GM23338 (cell line): ENCODE results near the gene PEX11A. TPM values are rescaled to one million over a fixed set of nuclear protein-coding genes. Genes with fewer than 3 reads are reported as not detected.

Source experiments
- ATAC-seq: fragments of 200-7000 bp; cut with Tn5 transposase; 3 replicates; pipeline ENCODE4 v1.9.1; 2020
- DNase-seq: peaks from one replicate; pipeline ENCODE4 v3.0.0-alpha.2; 2015; ENCODE audit warnings: low spot score
- H2AFZ ChIP-seq: fragments of 200-600 bp; sonication (generic); 2 replicates; pipeline ENCODE4 v1.8.0; 2016; ENCODE audit warnings: antibody characterized with exemption, mild to moderate bottlenecking, moderate library complexity
- H3F3A ChIP-seq: fragments of 200-600 bp; sonication (generic); replicated peaks from 2 replicates; pipeline ENCODE4 v1.8.0; 2017; ENCODE audit warnings: antibody characterized with exemption, mixed run types, low read depth
- H3K27ac ChIP-seq: fragments of 200-600 bp; sonication (generic); 2 replicates; pipeline ENCODE4 v1.6.1; 2016; ENCODE audit warnings: low read depth
- H3K27me3 ChIP-seq: fragments of 200-600 bp; sonication (generic); 2 replicates; pipeline ENCODE4 v1.8.0; 2016; ENCODE audit warnings: mild to moderate bottlenecking, mixed run types, moderate library complexity; ENCODE audit not compliant: insufficient read depth
- H3K36me3 ChIP-seq: fragments of 200-600 bp; sonication (generic); 2 replicates; pipeline ENCODE4 v1.8.0; 2016; ENCODE audit warnings: mild to moderate bottlenecking; ENCODE audit not compliant: insufficient read depth
- H3K4me1 ChIP-seq: fragments of 200-600 bp; sonication (generic); 2 replicates; pipeline ENCODE4 v1.8.0; 2016; ENCODE audit warnings: mild to moderate bottlenecking, moderate library complexity; ENCODE audit not compliant: insufficient read depth
- H3K4me2 ChIP-seq: fragments of 200-600 bp; sonication (generic); 2 replicates; pipeline ENCODE4 v1.7.1; 2017; ENCODE audit warnings: mixed run types
- H3K4me3 ChIP-seq: fragments of 200-600 bp; sonication (generic); 2 replicates; pipeline ENCODE4 v1.6.1; 2016; ENCODE audit warnings: mixed run types
- H3K79me2 ChIP-seq: fragments of 200-600 bp; sonication (generic); replicated peaks from 2 replicates; pipeline ENCODE4 v1.8.0; 2017; ENCODE audit warnings: mild to moderate bottlenecking; ENCODE audit not compliant: insufficient read depth
- H3K9me2 ChIP-seq: fragments of 200-600 bp; sonication (generic); 2 replicates; pipeline ENCODE4 v1.8.0; 2017; ENCODE audit not compliant: insufficient read depth
- H4K20me1 ChIP-seq: fragments of 200-600 bp; sonication (generic); replicated peaks from 2 replicates; pipeline ENCODE4 v1.8.0; 2017; ENCODE audit warnings: mild to moderate bottlenecking; ENCODE audit not compliant: insufficient read depth
- H3K27ac Mint-ChIP-seq: 2 replicates; pipeline ENCODE4 v1.8.0; 2020; ENCODE audit warnings: inconsistent platforms, mild to moderate bottlenecking, moderate library complexity, mixed read lengths
- H3K27me3 Mint-ChIP-seq: 3 replicates; pipeline ENCODE4 v1.8.0; 2022; ENCODE audit warnings: low read depth, mild to moderate bottlenecking, moderate library complexity, mixed read lengths, inconsistent platforms; ENCODE audit not compliant: insufficient read depth, poor library complexity
- H3K36me3 Mint-ChIP-seq: 3 replicates; pipeline ENCODE4 v1.8.0; 2021; ENCODE audit warnings: low read depth, mild to moderate bottlenecking, inconsistent platforms, moderate library complexity, mixed read lengths
- H3K4me1 Mint-ChIP-seq: 3 replicates; pipeline ENCODE4 v1.8.0; 2020; ENCODE audit warnings: mild to moderate bottlenecking, inconsistent platforms, mixed read lengths
- H3K4me3 Mint-ChIP-seq: 3 replicates; pipeline ENCODE4 v1.8.0; 2021; ENCODE audit warnings: moderate library complexity, mild to moderate bottlenecking, inconsistent platforms, mixed read lengths
- H3K9me3 Mint-ChIP-seq: 3 replicates; pipeline ENCODE4 v1.8.0; 2020; ENCODE audit warnings: moderate library complexity, mild to moderate bottlenecking, inconsistent platforms, mixed read lengths
- CREB1 ChIP-seq: fragments of 250-450 bp; sonication (Bioruptor Pico); IDR thresholded peaks from 2 replicates; pipeline ENCODE4 v1.5.0; 2020; ENCODE audit warnings: low read depth, mild to moderate bottlenecking, moderate library complexity
- EZH2 ChIP-seq: fragments of 200-600 bp; sonication (generic); IDR thresholded peaks from one replicate; pipeline ENCODE4 v1.8.0; 2017; ENCODE audit warnings: antibody characterized with exemption, mild to moderate bottlenecking, low read depth; ENCODE audit not compliant: unreplicated experiment
- EZH2phosphoT487 ChIP-seq: fragments of 200-600 bp; sonication (generic); IDR thresholded peaks from one replicate; pipeline ENCODE4 v1.8.1; 2018; ENCODE audit warnings: antibody characterized with exemption; ENCODE audit not compliant: unreplicated experiment
- JUNB ChIP-seq: IDR thresholded peaks from one replicate; pipeline ENCODE4 v1.6.1; 2016; ENCODE audit warnings: antibody characterized with exemption; ENCODE audit not compliant: unreplicated experiment
- NANOG ChIP-seq: IDR thresholded peaks from 2 replicates; pipeline ENCODE4 v1.6.1; 2016; ENCODE audit warnings: antibody characterized with exemption, borderline replicate concordance
- POLR2AphosphoS5 ChIP-seq: IDR thresholded peaks from 2 replicates; pipeline ENCODE4 v1.6.1; 2016; ENCODE audit warnings: antibody characterized with exemption, low read depth
- STAT1 ChIP-seq: IDR thresholded peaks from one replicate; pipeline ENCODE4 v1.6.1; 2016; ENCODE audit warnings: antibody characterized with exemption; ENCODE audit not compliant: unreplicated experiment
- ZNF114 ChIP-seq: fragments of 250-450 bp; sonication (Bioruptor Pico); IDR thresholded peaks from 2 replicates; pipeline ENCODE4 v1.5.0; 2020; ENCODE audit warnings: mild to moderate bottlenecking, moderate library complexity
- ZNF331 ChIP-seq: fragments of 250-450 bp; sonication (Bioruptor Pico); IDR thresholded peaks from 2 replicates; pipeline ENCODE4 v1.5.0; 2020; ENCODE audit warnings: low read depth, mild to moderate bottlenecking, moderate library complexity
- ZNF462 ChIP-seq: fragments of 250-450 bp; sonication (Bioruptor Pico); IDR thresholded peaks from 2 replicates; pipeline ENCODE4 v1.5.0; 2020; ENCODE audit warnings: mild to moderate bottlenecking, moderate library complexity
- polyA plus RNA-seq: library from polyadenylated mRNA; unstranded; fragments of >200 nt; fragmentation: Nextera tagmentation; extraction: Ambion mirVana; gene quantifications from 2 replicates; pipeline ENCODE4 v1.2.1, GENCODE V29; 2016
- total RNA-seq: library from RNA; depleted of rRNA; stranded (reverse); fragments of >200 nt; shearing (Covaris generic); gene quantifications from 2 replicates; pipeline ENCODE4 v1.2.3, GENCODE V29; 2014
- TF ChIP-seq, protein P1 (sequence below), 2 experiments: fragments of 200-600 bp in 1 of 2; sonication (generic) in 1 of 2; conservative IDR thresholded peaks; 2 replicates each; pipeline versions ENCODE4 v1.5.1 to v1.6.1; 2016 to 2017; ENCODE audit warnings: antibody characterized with exemption in 2 of 2, low read depth in 2 of 2, mild to moderate bottlenecking in 2 of 2, moderate library complexity in 1 of 2
- TF ChIP-seq, protein P2 (sequence below): IDR thresholded peaks from 2 replicates; pipeline ENCODE4 v1.6.1; 2016; ENCODE audit warnings: antibody characterized with exemption
- TF ChIP-seq, protein P3 (sequence below): IDR thresholded peaks from one replicate; pipeline ENCODE4 v1.6.1; 2018; ENCODE audit warnings: antibody characterized with exemption; ENCODE audit not compliant: unreplicated experiment

Gene PEX11A
- total and polyA plus RNA-seq, 2 experiments from 2014 or later = 2.1 to 4.8 TPM

- Mint-ChIP-seq H3K27me3 (peaks cover 3% of the 10 kb centered on the region), H3K4me3 (no peak overlapping the region), H3K36me3 (no peaks in the 10 kb centered on the region), H3K9me3 (peaks cover 3% of the 10 kb centered on the region; the same call in 2 of the 3 replicates), H3K4me1 (no peaks in the 10 kb centered on the region), H3K27ac (no peak overlapping the region)
- H2AFZ ChIP-seq = no peak overlapping the region
- H3F3A ChIP-seq = no peaks in the 10 kb centered on the region
- no peaks in the 10 kb centered on the region for H3K27me3 ChIP-seq
- no peak overlapping the region for H3K4me3 ChIP-seq
- no peaks in the 10 kb centered on the region for H3K36me3 ChIP-seq
- H3K9me2 ChIP-seq = no peaks in the 10 kb centered on the region
- ATAC-seq = no peak
- H3K79me2 ChIP-seq = no peaks in the 10 kb centered on the region
- H3K4me1 ChIP-seq = no peaks in the 10 kb centered on the region
- no peak overlapping the region for H3K27ac ChIP-seq
- H4K20me1 ChIP-seq = no peaks in the 10 kb centered on the region
- TF ChIP-seq, protein P1, sequence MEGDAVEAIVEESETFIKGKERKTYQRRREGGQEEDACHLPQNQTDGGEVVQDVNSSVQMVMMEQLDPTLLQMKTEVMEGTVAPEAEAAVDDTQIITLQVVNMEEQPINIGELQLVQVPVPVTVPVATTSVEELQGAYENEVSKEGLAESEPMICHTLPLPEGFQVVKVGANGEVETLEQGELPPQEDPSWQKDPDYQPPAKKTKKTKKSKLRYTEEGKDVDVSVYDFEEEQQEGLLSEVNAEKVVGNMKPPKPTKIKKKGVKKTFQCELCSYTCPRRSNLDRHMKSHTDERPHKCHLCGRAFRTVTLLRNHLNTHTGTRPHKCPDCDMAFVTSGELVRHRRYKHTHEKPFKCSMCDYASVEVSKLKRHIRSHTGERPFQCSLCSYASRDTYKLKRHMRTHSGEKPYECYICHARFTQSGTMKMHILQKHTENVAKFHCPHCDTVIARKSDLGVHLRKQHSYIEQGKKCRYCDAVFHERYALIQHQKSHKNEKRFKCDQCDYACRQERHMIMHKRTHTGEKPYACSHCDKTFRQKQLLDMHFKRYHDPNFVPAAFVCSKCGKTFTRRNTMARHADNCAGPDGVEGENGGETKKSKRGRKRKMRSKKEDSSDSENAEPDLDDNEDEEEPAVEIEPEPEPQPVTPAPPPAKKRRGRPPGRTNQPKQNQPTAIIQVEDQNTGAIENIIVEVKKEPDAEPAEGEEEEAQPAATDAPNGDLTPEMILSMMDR (conservative IDR thresholded peaks at IDR 0.05; ENCODE audit: low read depth in 2 of 2) = no peak
- TF ChIP-seq NANOG = no peak
- TF ChIP-seq, protein P2, sequence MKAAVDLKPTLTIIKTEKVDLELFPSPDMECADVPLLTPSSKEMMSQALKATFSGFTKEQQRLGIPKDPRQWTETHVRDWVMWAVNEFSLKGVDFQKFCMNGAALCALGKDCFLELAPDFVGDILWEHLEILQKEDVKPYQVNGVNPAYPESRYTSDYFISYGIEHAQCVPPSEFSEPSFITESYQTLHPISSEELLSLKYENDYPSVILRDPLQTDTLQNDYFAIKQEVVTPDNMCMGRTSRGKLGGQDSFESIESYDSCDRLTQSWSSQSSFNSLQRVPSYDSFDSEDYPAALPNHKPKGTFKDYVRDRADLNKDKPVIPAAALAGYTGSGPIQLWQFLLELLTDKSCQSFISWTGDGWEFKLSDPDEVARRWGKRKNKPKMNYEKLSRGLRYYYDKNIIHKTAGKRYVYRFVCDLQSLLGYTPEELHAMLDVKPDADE = no peak
- TF ChIP-seq ZNF462 (CRISPR knock-in tag) = no peak
- TF ChIP-seq EZH2phosphoT487 = no peak
- no peak for TF ChIP-seq POLR2AphosphoS5
- TF ChIP-seq JUNB = no peak
- TF ChIP-seq CREB1 (CRISPR knock-in tag) = no peak
- TF ChIP-seq ZNF331 = no peak
- TF ChIP-seq, protein P3, sequence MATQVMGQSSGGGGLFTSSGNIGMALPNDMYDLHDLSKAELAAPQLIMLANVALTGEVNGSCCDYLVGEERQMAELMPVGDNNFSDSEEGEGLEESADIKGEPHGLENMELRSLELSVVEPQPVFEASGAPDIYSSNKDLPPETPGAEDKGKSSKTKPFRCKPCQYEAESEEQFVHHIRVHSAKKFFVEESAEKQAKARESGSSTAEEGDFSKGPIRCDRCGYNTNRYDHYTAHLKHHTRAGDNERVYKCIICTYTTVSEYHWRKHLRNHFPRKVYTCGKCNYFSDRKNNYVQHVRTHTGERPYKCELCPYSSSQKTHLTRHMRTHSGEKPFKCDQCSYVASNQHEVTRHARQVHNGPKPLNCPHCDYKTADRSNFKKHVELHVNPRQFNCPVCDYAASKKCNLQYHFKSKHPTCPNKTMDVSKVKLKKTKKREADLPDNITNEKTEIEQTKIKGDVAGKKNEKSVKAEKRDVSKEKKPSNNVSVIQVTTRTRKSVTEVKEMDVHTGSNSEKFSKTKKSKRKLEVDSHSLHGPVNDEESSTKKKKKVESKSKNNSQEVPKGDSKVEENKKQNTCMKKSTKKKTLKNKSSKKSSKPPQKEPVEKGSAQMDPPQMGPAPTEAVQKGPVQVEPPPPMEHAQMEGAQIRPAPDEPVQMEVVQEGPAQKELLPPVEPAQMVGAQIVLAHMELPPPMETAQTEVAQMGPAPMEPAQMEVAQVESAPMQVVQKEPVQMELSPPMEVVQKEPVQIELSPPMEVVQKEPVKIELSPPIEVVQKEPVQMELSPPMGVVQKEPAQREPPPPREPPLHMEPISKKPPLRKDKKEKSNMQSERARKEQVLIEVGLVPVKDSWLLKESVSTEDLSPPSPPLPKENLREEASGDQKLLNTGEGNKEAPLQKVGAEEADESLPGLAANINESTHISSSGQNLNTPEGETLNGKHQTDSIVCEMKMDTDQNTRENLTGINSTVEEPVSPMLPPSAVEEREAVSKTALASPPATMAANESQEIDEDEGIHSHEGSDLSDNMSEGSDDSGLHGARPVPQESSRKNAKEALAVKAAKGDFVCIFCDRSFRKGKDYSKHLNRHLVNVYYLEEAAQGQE = no peak
- no peak for TF ChIP-seq STAT1
- TF ChIP-seq ZNF114 (CRISPR knock-in tag) = no peak
- no peak for TF ChIP-seq EZH2
- no peak for DNase-seq
- no peak overlapping the region for H3K4me2 ChIP-seq
Observed at GRCh38 chr15:89724621-89725020, 34.1 kb upstream of the PEX11A start.
